Stimulated activated CD4-positive, alpha-beta T cell treated with anti-CD3 and anti-CD28 coated beads, TNF-alpha, amount 100 ng/mL, for 24 hours (primary cell): ENCODE measurements around the gene NMRAL1.

ENCODE experiments used
- DNase-seq, 3 experiments: peaks; one replicate each; pipeline ENCODE4 v3.0.0-alpha.2; 2020; ENCODE audit warnings: low read depth in 3 of 3

NMRAL1 gene

GRCh38 chr16:4426021-4426684, 48.3 kb downstream of the NMRAL1 start:
- DNase-seq, result no peak

GRCh38 chr16:4425378-4426020, 48.9 kb downstream of the NMRAL1 start, which contains the start of gene DNAJA3:
TSS of gene DNAJA3 (plus strand) at chr16:4425868. CDS start at chr16:4425882, 14 bp downstream.
- DNase-seq, result peak; percentile 79 to 89 (median 82)

- no peak for DNase-seq
Observed at GRCh38 chr16:4420505-4421105, 53.8 kb downstream of the NMRAL1 start.

GRCh38 chr16:4419402-4419959, 54.9 kb downstream of the NMRAL1 start:
- no peak for DNase-seq

- DNase-seq, result peak; percentile 97 to 98 (median 97)
Observed at GRCh38 chr16:4416200-4417032, 58.0 kb downstream of the NMRAL1 start, which contains the start of gene CORO7. TSS of gene CORO7 (minus strand) at chr16:4416596. CDS start at chr16:4416518, 78 bp downstream.

GRCh38 chr16:4415538-4416199, 58.8 kb downstream of the NMRAL1 start:
- peak in 1 of 3 experiments; percentile 59 for DNase-seq

- DNase-seq, result peak; percentile 61 to 84 (median 76)
Observed at GRCh38 chr16:4414187-4414917, 60.1 kb downstream of the NMRAL1 start.

GRCh38 chr16:4412854-4413253, 61.6 kb downstream of the NMRAL1 start:
- DNase-seq, result no peak

- no peak for DNase-seq
Observed at GRCh38 chr16:4412159-4412558, 62.3 kb downstream of the NMRAL1 start.
